Fibroblast of the aortic adventitia (primary cell): ENCODE data around the gene CP. TPM values are rescaled to one million over a fixed set of nuclear protein-coding genes. Genes with fewer than 3 reads are reported as not detected.
"Not testable (repeated sequence)": the region's sequence is repeated elsewhere in the genome, so short reads cannot be mapped to it uniquely, and the experiment has no call there.

Experiments used
- DNase-seq: peaks from one replicate; pipeline ENCODE4 v3.0.0-alpha.2; 2010; ENCODE audit warnings: low read depth
- H3K4me3 ChIP-seq: 2 replicates; pipeline ENCODE4 v1.5.1; 2011; ENCODE audit warnings: low read depth, mild to moderate bottlenecking, control low read depth, low read length, moderate library complexity
- total RNA-seq: library from RNA; depleted of rRNA; stranded (reverse); fragments of >200 nt; gene quantifications from 2 replicates; pipeline ENCODE4 v1.2.3, GENCODE V29; 2012; ENCODE audit warnings: low replicate concordance
- TF ChIP-seq, protein P1 (sequence below): IDR thresholded peaks from 2 replicates; pipeline ENCODE4 v1.5.1; 2011; ENCODE audit warnings: mild to moderate bottlenecking, low read length, control low read depth, inconsistent platforms; ENCODE audit not compliant: insufficient read depth

The CP gene
- total RNA-seq, 1 donor, result 1.2 TPM

DNA sequence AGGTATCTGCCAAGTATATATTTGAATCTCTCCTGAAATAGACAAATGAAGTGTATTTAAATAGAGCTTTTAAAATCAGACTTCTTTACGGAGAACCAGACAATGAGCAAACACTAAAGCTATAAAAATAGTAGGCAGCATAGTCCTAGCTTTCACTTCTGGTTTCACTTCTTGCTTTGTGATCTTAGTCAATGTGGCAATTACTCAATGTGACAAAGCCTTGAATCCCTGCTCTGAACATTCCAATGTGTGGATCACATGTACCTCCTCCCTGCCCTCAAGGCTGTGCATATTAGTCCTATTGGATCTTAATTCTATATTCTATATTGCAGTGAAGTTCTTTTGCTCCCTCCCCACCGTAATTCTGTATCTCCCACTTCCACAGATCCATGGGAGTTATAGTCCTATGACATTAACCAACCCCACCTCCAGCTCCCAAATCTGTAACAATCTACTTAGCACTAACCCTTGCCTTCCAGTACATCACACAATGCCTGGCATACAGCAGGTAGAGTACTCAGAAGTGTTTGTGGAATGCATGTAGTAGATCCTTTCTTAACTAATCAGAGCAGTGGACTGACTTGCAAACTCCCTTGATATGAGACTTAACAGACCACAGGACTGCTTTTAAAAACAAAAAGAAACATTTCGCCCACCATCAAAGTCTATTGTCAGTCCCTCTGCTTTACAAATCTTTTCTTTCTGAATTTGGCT is 24.3 kb upstream of the CP start:
- peak; percentile 61 for DNase-seq
- TF ChIP-seq, protein P1, sequence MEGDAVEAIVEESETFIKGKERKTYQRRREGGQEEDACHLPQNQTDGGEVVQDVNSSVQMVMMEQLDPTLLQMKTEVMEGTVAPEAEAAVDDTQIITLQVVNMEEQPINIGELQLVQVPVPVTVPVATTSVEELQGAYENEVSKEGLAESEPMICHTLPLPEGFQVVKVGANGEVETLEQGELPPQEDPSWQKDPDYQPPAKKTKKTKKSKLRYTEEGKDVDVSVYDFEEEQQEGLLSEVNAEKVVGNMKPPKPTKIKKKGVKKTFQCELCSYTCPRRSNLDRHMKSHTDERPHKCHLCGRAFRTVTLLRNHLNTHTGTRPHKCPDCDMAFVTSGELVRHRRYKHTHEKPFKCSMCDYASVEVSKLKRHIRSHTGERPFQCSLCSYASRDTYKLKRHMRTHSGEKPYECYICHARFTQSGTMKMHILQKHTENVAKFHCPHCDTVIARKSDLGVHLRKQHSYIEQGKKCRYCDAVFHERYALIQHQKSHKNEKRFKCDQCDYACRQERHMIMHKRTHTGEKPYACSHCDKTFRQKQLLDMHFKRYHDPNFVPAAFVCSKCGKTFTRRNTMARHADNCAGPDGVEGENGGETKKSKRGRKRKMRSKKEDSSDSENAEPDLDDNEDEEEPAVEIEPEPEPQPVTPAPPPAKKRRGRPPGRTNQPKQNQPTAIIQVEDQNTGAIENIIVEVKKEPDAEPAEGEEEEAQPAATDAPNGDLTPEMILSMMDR, result no peak
- H3K4me3 ChIP-seq, result peak overlapping the region; percentile 14

DNA sequence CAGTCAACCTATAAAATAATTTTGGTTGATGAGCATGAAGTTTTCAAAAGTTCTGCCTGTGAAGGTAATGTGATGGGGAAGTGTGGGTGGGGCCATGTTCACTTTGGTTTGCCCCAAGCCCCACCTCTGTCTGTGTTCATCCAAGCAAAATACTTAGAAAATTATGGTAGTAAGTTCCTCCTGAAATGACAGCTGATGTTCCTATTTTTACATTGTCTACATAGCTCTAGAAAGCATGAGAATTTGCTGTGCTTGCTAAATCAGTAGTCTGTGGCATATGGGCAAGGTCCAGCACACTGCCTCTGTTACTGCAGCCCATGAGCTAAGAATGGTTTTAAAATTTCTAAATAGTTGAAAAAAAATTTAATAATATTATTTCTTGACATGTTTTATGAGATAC is 21.9 kb upstream of the CP start:
- TF ChIP-seq, protein P1, result no peak
- DNase-seq, result no peak

DNA sequence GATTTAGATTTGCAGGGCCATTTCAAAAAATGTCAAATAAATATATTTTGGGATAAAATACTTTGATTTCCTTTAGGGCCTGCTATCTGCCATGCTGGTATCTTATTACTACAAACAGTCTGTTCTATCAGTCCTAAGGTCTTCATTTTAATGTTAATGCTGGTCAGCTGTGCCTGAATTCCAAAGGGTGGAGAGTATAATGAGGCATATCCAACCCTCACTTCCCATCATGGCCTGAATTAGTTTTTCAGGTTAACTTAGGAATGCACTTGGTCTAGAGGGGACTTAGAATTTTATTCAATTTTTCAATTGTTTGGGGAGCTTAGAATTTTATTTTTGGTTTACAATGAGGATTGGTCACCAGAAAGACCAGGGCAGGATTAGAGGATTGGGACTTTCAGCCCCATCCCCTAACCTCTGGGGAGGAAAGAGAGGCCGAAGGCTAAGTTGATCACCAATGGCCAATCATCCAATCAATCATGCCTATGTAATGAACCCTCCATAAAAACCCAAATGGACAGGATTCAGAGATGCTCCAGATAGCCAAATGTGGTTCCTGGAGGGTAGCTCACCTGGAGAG is 17.8 kb upstream of the CP start:
- no peak overlapping the region for H3K4me3 ChIP-seq
- DNase-seq, result no peak
- TF ChIP-seq, protein P1, result no peak

More for the DNA sequence above, 21.9 kb upstream of the CP start:
- no peak overlapping the region for H3K4me3 ChIP-seq

DNA sequence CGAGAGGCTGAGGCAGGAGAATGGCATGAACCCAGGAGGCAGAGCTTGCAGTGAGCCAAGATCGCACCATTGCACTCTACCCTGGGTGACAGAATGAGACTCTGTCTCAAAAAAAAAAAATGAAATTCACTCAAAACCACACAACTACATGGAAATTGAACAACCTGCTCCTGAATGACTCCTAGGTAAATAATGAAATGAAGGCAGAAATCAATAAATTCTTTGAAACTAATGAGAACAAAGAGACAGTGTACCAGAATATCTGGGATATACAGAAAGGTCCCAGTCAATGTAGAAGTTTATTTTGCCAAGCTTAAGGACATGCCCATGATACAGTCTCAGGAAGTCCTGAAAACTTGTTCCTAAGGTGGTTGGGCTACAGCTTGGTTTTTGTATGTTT is 16.6 kb upstream of the CP start:
- not testable (repeated sequence) for DNase-seq, H3K4me3 ChIP-seq

DNA sequence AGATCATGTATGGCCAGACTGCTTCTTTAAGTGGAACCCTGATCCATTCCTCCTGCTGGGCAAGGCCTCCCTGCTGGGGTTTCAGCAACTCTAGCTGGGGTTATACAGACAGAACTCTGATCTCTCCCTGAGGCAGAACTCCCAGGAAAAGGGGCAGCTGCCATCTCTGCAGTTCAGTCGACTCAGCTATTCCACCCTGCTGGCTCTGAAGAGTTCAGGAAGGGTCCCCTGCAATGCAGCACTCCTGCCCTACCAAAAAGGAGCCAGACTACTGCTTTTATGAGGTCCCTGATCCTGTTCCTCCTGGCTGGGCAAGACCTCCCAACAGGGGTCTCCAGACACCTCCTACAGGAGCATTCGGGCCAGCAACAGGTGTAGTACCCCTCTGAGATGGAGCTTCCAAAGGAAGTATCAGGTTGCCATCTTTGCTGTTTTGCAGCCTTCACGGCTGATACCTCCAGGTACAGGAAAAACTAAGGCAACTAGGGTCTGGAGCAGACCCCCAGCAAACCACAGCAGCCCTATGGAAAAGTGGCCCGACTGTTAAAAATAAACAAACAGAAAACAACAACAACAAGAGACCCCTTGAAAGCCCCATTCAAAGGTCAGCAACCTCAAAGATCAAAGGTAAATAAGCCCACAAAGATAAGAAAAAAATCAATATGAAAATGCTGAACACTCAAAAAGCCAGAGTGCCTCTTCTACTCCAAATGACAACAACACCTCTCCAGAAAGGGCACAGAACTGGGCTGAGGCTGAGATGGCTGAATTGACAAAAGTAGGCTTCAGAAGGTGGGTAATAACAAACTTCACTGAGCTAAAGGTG is 14.2 kb upstream of the CP start:
- no peak for DNase-seq
- H3K4me3 ChIP-seq, result no peak overlapping the region
- TF ChIP-seq, protein P1, result no peak

DNA sequence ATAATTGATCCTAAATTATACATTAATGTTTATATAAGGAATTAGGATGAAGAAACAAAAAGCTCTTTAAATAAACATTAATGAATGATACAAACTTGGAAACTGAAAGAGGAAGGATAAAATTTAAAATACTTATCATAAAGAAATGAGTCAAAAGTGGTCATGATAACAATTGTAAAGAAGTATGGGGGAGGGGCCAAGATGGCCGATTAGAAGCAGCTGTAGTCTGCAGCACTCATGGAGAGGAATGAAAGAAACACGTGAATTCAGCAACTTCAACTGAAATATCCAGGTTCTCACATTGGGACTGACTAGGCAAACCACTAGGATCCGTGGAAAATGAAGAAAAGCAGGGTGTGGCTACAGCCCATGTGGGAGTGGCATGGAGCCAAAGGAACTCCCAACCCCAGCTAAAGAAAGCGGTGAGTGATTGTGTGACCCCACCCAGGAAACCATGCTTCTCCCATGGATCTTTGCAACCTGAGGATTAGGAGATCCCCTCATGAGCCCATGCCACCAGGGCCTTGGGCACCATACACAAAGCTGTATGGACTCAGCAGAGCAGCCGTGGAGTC is 13.1 kb upstream of the CP start:
- H3K4me3 ChIP-seq, result no peak overlapping the region
- peak; percentile 43 for DNase-seq
- TF ChIP-seq, protein P1, result no peak

DNA sequence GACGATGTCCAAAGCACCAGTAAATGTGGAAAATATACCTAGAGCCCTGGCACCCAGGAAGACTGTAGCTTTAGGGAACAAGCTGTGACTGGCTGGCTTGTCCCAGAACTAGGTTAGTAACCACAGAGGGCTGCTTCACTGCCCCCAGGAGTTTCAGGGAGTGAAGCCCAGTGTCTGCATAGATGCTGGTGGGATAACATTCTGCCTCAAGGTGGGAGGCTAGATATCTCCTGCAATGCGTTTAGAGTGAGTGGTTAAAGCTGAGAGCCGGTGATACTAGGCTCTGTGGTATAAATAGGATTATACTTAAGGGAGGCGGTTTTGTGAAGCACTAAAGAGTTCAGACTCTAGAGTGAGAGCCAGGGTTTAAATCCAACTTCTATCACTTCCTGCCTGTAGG is 11.7 kb upstream of the CP start:
- TF ChIP-seq, protein P1, result no peak
- H3K4me3 ChIP-seq, result no peak overlapping the region
- no peak for DNase-seq
